Activated T-cell treated with anti-CD3 and anti-CD28 coated beads for 1 hour (primary cell): Measurements from ENCODE around the gene TCF12.
A peak's percentile ranks its signal among the peaks of the same experiment; 100 is the strongest.

Experiments
- DNase-seq: peaks from one replicate; pipeline ENCODE4 v3.0.0-alpha.2; 2020; ENCODE audit warnings: low read depth

TCF12 gene

GRCh38 chr15:56918046-56918938 is at the start of gene TCF12:
Gene TCF12 (plus strand): TSS chr15:56918644. CDS start chr15:56919914, 1,270 bp downstream.
- peak; percentile 80 for DNase-seq

DNA sequence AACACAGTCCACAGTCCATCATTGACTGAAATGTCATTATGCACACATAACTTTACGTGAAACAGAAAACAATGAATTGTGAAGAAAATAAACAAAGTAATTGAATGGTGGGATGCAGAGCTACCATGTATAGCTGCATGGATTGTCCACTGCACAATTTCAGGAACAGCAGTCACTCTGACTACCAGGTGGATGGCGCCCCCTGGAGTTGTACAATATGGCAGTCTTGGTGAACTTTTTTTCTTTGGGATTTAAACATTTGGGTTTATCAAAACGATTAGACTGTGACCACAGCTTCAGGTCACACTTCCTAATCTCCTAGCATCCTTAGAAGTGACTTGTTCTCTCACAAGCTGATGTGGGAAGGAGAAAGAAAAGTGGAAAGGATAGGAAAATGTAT is 48.9 kb upstream of the TCF12 start:
- DNase-seq = no peak

DNA sequence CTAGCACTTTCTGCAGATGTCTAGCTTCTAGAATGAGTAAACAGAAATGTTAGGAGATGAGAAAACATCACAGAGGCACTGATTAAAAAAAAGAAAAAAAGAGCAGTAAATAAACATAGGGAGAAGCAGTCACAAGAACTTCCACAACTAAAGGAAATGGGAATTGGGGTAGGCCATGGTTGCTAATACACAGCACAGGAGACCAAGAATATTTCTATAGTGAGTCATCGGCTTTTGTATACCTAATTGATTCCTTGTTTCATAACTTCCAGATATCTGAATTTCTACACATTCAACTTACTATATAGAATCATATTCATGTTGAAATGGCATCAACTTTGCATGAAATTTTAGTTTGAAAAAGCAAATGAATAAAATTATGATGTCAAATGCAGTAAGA is 47.3 kb upstream of the TCF12 start:
- DNase-seq = no peak

DNA sequence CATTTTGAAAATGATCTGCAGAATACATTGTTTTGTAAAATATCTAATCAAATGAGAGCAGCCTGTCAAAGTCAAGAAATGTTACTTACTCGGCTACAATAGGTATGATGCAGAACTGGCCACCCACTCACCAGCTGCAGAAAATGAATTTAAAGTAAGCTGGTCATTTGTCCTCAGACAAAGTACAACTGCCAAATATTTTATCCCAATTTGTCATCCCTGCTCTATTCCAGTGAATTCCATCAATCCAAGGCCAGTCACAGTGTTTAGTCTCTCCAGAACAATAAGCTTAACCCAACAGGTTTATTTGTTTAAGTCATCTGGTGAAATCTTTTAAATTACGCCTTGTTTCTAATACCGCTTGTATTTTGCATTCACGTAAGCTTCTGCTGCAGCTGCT is 46.6 kb upstream of the TCF12 start:
- DNase-seq = no peak

- no peak for DNase-seq
Measured at GRCh38 chr15:56877255-56877970, 41.0 kb upstream of the TCF12 start.

GRCh38 chr15:56879502-56879901 is 38.9 kb upstream of the TCF12 start:
- DNase-seq = no peak

- no peak for DNase-seq
Measured at GRCh38 chr15:56883088-56883487, 35.4 kb upstream of the TCF12 start.

GRCh38 chr15:56886363-56886931 is 32.0 kb upstream of the TCF12 start:
- DNase-seq = no peak

GRCh38 chr15:56886932-56887781 is 31.3 kb upstream of the TCF12 start:
- DNase-seq = peak; percentile 65

- no peak for DNase-seq
Measured at GRCh38 chr15:56887782-56888438, 30.5 kb upstream of the TCF12 start.

- no peak for DNase-seq
Measured at GRCh38 chr15:56890038-56890437, 28.4 kb upstream of the TCF12 start.

DNA sequence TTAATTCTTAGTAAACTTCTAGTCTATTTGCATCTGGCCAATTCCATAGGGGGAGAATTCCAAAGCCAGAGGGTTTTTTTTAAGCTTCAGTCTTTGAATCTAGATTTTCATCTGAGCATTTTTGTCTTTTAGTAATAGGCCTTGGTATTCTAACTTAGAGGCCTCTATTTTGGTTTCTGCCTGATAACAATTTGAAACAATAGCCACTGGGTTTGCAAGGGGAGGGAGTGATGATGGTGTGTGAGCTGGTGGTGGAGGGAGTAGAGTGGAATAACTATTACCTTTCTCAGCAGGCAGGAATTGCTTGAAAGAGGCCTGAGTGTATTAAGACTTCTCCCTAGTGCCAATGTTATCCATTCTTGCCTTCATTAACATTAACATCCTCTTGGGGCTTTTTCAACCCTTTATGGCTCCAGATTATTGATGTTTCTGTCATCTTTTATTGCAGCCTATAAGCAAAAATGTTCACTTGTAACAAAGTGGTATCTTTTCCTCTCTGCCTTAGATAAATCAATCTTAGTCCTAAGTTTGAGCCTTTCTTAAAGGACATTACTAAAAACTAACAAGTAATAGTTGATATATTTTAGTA is 26.5 kb upstream of the TCF12 start:
- no peak for DNase-seq

- no peak for DNase-seq
Measured at GRCh38 chr15:56892659-56893363, 25.6 kb upstream of the TCF12 start.

DNA sequence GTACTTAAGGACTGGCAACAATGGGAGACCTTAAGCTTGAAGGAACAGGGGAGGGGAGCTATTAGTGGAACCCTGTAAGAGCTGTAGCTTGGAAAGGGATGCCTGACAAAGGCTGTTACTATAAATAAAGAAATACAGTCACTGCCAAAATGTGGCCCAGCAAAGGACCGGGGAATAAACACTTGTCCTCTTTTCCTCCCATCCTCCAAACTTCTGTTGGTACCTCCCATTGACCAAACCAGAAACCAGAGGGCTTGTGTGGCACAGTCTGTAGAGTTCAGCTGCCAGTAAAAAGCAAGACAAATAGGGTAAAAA is 25.1 kb upstream of the TCF12 start:
- no peak for DNase-seq

GRCh38 chr15:56894601-56895000 is 23.8 kb upstream of the TCF12 start:
- DNase-seq = no peak

- DNase-seq = no peak
Measured at GRCh38 chr15:56901931-56902330, 16.5 kb upstream of the TCF12 start.

DNA sequence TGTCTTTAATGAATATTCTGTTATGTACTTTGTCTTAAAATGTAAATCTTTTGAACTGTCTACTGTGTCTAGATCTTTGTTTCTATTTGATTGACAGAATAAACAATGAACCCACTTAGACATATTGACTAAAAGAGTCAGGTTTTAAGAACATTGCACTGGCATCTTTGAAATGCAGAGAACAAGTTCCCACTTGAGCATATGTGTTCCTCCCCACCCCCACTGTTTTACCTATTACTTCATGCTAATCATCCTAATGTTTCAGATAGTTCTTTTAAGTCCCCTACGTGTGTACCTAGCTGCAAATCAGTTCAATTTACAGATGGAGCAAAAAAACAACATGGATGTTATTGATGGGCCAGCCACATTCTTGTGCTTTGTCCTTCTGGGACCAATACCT is 11.7 kb upstream of the TCF12 start:
- no peak for DNase-seq

GRCh38 chr15:56910801-56911200 is 7.6 kb upstream of the TCF12 start:
- DNase-seq = no peak

- DNase-seq = no peak
Measured at GRCh38 chr15:56913241-56913640, 5.2 kb upstream of the TCF12 start.

DNA sequence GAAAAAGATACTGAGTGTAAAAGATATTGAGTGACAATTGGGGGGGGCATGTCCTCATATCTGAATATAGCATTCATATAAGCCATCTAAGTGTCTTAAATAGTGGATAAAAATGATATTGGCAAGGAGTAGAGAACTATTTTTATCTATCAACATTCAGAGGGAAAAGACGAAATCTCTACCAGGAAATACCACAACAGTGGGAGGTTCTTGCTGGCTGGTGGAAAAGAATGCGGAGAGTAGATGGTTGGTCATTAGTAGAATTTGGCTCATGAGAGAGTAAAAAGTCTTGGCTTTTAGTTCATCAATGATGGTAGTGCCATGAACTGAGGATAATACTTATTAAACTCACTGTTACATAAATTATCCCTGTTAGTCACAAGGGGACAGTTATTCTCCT is 4.8 kb upstream of the TCF12 start:
- DNase-seq = no peak

- DNase-seq = no peak
Measured at GRCh38 chr15:56915888-56916287, 2.6 kb upstream of the TCF12 start.
